Activated naive CD8-positive, alpha-beta T cell treated with anti-CD3 and anti-CD28 coated beads for 36 hours (primary cell): ENCODE results near the gene SLC38A9. TPM values are rescaled to one million over a fixed set of nuclear protein-coding genes. Genes with fewer than 3 reads are reported as not detected.

Experiments used
- DNase-seq: peaks from one replicate; pipeline ENCODE4 v3.0.0; 2021
- H3K27ac Mint-ChIP-seq: one replicate; pipeline ENCODE4 v1.8.0; 2022; ENCODE audit warnings: mild to moderate bottlenecking, moderate library complexity, mixed read lengths
- H3K27me3 Mint-ChIP-seq: one replicate; pipeline ENCODE4 v1.8.0; 2022; ENCODE audit warnings: mild to moderate bottlenecking, mixed read lengths
- H3K36me3 Mint-ChIP-seq: one replicate; pipeline ENCODE4 v1.8.0; 2021; ENCODE audit warnings: mild to moderate bottlenecking, mixed read lengths
- H3K4me1 Mint-ChIP-seq: one replicate; pipeline ENCODE4 v1.8.0; 2021; ENCODE audit warnings: mixed read lengths
- H3K4me3 Mint-ChIP-seq: one replicate; pipeline ENCODE4 v1.8.0; 2022; ENCODE audit warnings: mild to moderate bottlenecking, moderate library complexity, mixed read lengths
- H3K9me3 Mint-ChIP-seq: one replicate; pipeline ENCODE4 v1.8.0; 2022; ENCODE audit warnings: mixed read lengths
- total RNA-seq, 2 experiments: library from RNA; stranded (reverse); gene quantifications; one replicate each; pipeline ENCODE4 v1.2.3, GENCODE V29; 2021

Gene SLC38A9
- total RNA-seq, 2 experiments from 2014 or later: 14.4 to 15.6 TPM

GRCh38 chr5:55691265-55692105 is 20.6 kb downstream of the SLC38A9 start:
- no peaks in the 10 kb centered on the region for H3K36me3 Mint-ChIP-seq
- no peak for DNase-seq
- peaks cover 3% of the 10 kb centered on the region for H3K4me1 Mint-ChIP-seq
- no peaks in the 10 kb centered on the region for H3K9me3 Mint-ChIP-seq
- no peaks in the 10 kb centered on the region for H3K27me3 Mint-ChIP-seq
- H3K4me3 Mint-ChIP-seq: no peak overlapping the region
- H3K27ac Mint-ChIP-seq: no peak overlapping the region

GRCh38 chr5:55682071-55682470 is 30.1 kb downstream of the SLC38A9 start:
- Mint-ChIP-seq H3K27ac (no peak overlapping the region), H3K36me3 (no peaks in the 10 kb centered on the region), H3K27me3 (no peaks in the 10 kb centered on the region), H3K4me3 (no peak overlapping the region), H3K9me3 (no peaks in the 10 kb centered on the region), H3K4me1 (peaks cover 6% of the 10 kb centered on the region)
- no peak for DNase-seq

- peaks cover 6% of the 10 kb centered on the region for H3K4me1 Mint-ChIP-seq
- H3K4me3 Mint-ChIP-seq: no peak overlapping the region
- no peaks in the 10 kb centered on the region for H3K36me3 Mint-ChIP-seq
- no peak for DNase-seq
- H3K27ac Mint-ChIP-seq: no peak overlapping the region
- H3K27me3 Mint-ChIP-seq: no peaks in the 10 kb centered on the region
- H3K9me3 Mint-ChIP-seq: no peaks in the 10 kb centered on the region
These were observed 30.8 kb downstream of the SLC38A9 start for GRCh38 chr5:55681301-55681700.

DNA sequence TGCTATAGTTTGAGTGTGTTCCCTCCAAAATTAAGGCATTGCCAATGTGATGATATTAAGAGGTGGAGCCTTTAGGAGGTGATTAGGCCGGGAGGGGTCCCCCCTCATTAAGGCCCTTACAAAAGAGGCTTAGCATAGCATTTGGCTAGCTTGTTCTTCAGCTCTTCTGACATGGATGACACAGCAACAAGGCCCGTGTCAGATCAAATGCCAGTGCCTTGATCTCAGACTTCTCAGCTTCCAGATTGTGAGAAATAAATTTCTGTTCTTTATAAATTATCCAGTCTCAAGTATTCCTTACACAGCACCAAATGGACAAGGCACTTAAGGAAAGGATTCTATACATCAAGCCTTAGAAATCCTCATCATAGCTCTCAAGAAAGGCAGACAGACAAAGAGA is 31.8 kb downstream of the SLC38A9 start:
- Mint-ChIP-seq H3K27ac (no peak overlapping the region), H3K36me3 (no peaks in the 10 kb centered on the region), H3K9me3 (no peaks in the 10 kb centered on the region), H3K27me3 (no peaks in the 10 kb centered on the region), H3K4me3 (no peak overlapping the region), H3K4me1 (peaks cover 8% of the 10 kb centered on the region)
- no peak for DNase-seq

DNA sequence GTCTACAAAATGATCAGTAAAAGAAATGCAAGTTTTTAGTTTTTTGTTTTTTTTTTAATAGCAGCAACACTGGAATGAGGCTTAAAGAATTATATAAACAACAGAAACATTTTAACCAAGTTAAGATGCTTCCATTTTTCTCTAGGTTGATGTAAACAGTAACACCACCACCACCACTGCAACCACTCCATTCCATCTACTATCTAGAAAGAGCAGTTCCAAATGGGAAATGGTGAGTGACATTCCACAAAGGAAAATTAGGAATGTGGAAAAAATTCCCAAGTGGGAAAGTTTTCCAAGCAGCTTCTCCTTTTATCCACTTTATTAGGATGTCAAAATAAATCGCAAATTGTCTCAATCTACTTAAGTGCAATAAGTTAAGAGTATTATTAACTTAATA is 32.6 kb downstream of the SLC38A9 start:
- H3K27me3 Mint-ChIP-seq: no peaks in the 10 kb centered on the region
- no peaks in the 10 kb centered on the region for H3K36me3 Mint-ChIP-seq
- H3K9me3 Mint-ChIP-seq: no peaks in the 10 kb centered on the region
- H3K27ac Mint-ChIP-seq: no peak overlapping the region
- DNase-seq: no peak
- peaks cover 8% of the 10 kb centered on the region for H3K4me1 Mint-ChIP-seq
- H3K4me3 Mint-ChIP-seq: no peak overlapping the region

DNA sequence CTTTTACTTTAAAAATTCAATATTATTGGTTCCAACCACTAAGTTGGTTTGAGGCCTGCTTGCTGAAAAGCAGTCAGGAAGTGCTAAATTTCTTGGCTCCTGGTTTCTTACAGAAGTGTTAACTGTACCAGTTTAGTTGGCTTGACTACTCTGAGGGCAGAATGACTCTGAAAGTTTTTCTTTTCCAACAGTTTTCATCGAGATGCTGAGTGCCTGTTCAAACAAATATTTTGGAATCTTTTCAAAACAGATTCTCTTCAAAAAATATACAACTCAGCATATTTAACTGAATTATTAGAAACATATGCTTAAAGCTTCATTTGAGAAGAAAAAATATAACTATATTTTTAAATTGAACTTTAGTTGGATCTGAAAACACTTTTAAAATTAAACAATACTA is 37.0 kb downstream of the SLC38A9 start:
- Mint-ChIP-seq H3K4me1 (peaks cover 4% of the 10 kb centered on the region), H3K4me3 (no peak overlapping the region), H3K27me3 (no peaks in the 10 kb centered on the region), H3K36me3 (no peaks in the 10 kb centered on the region), H3K27ac (no peak overlapping the region), H3K9me3 (no peaks in the 10 kb centered on the region)
- no peak for DNase-seq

DNA sequence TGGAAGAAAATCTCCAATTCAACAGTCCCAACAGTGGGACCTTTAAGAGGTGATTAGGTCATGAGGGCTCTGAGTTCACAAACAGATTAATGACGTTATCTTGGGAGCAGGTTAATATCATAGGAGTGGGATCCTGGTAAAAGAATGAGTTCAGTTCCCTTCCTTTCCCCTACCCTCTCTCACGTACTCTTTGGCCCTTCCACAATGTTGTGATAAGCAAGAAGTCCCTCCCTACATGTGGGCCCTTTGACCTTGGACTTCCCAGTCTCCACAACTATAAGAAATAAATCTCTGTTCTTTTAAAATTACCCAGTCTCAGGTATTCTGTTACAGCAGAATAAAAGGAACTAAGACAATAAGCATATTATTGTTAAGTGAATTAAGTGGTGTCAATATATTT is 37.8 kb downstream of the SLC38A9 start:
- H3K36me3 Mint-ChIP-seq: no peaks in the 10 kb centered on the region

GRCh38 chr5:55672477-55672911 is 39.6 kb downstream of the SLC38A9 start:
- Mint-ChIP-seq H3K27ac (no peak overlapping the region), H3K9me3 (no peaks in the 10 kb centered on the region), H3K4me3 (no peak overlapping the region), H3K4me1 (peaks cover 4% of the 10 kb centered on the region), H3K27me3 (no peaks in the 10 kb centered on the region), H3K36me3 (peaks cover 2% of the 10 kb centered on the region)
- no peak for DNase-seq

More for the DNA sequence above, 37.8 kb downstream of the SLC38A9 start:
- H3K27ac Mint-ChIP-seq: no peak overlapping the region
- no peaks in the 10 kb centered on the region for H3K9me3 Mint-ChIP-seq
- H3K4me3 Mint-ChIP-seq: no peak overlapping the region
- H3K4me1 Mint-ChIP-seq: peaks cover 4% of the 10 kb centered on the region
- H3K27me3 Mint-ChIP-seq: no peaks in the 10 kb centered on the region
- DNase-seq: no peak

DNA sequence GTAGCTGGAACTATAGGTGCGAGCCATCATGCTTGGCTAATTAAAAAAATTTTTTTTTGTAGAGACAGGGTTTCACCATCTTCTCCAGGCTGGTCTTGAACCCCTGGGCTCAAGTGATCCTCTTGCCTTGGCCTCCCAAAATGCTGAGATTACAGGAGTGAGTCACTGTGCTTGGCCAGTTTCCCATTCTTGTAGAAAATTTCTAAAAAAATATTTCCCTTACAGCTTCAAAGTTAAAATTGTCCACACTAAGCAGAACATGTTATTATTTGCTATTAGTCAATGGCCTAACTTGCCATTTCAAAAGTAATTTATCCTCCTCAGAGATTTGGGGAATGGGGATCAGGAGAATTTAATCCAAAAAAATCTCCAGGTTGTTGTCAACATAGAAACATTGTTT is 40.1 kb downstream of the SLC38A9 start:
- Mint-ChIP-seq H3K27ac (no peak overlapping the region), H3K4me1 (peaks cover 4% of the 10 kb centered on the region), H3K27me3 (no peaks in the 10 kb centered on the region), H3K9me3 (no peaks in the 10 kb centered on the region), H3K4me3 (no peak overlapping the region), H3K36me3 (peaks cover 2% of the 10 kb centered on the region)
- DNase-seq: no peak

- Mint-ChIP-seq H3K9me3 (no peaks in the 10 kb centered on the region), H3K4me3 (no peak overlapping the region), H3K27ac (no peak overlapping the region), H3K4me1 (no peaks in the 10 kb centered on the region), H3K27me3 (no peaks in the 10 kb centered on the region), H3K36me3 (peaks cover 6% of the 10 kb centered on the region)
- no peak for DNase-seq
These were observed 43.8 kb downstream of the SLC38A9 start for GRCh38 chr5:55668356-55668755.

DNA sequence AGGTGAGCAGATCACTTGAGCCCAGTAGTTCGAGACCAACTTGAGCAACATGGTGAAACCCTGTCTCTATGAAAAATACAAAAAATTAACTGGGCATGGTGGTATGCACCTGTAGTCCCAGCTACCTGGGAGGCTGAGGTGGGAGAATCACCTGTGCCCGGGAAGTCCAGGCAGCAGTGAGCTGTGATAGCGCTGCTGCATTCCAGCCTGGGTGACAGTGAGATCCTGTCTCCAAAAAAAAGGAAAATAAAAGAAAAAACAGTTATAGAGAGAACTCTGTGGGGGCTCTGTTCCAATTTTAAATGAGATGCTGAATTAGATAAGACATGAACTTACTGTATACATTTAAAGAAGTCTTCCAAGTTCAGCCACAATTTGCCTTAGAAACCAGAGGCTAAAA is 44.2 kb downstream of the SLC38A9 start:
- no peak overlapping the region for H3K27ac Mint-ChIP-seq
- no peak overlapping the region for H3K4me3 Mint-ChIP-seq
- H3K9me3 Mint-ChIP-seq: no peaks in the 10 kb centered on the region

GRCh38 chr5:55665065-55665464 is 47.1 kb downstream of the SLC38A9 start:
- H3K4me3 Mint-ChIP-seq: no peak overlapping the region
- H3K27ac Mint-ChIP-seq: no peak overlapping the region
- no peaks in the 10 kb centered on the region for H3K27me3 Mint-ChIP-seq
- peaks cover 5% of the 10 kb centered on the region for H3K4me1 Mint-ChIP-seq
- H3K9me3 Mint-ChIP-seq: no peaks in the 10 kb centered on the region
- DNase-seq: no peak
- H3K36me3 Mint-ChIP-seq: peaks cover 11% of the 10 kb centered on the region

More for the DNA sequence above, 44.2 kb downstream of the SLC38A9 start:
- Mint-ChIP-seq H3K36me3 (peaks cover 6% of the 10 kb centered on the region), H3K27me3 (no peaks in the 10 kb centered on the region), H3K4me1 (no peaks in the 10 kb centered on the region)
- DNase-seq: no peak

DNA sequence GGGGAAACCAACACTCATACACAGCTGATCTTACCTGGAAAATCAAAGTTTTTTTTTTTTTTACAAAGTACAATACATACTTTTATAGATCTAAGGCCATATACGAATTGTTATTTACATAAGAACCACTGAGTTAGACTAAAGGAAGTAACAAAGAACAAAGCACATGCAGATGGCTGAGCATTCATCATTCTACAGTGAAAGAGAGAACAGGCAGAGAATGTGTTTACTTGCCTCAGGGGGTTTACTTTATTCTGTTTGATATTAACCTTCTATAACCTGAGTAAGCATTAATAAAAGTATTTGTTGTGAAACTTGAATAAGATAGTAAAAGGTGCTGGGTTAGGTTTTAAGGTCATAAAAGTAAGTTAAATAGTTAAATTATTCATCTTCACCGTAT is 54.7 kb downstream of the SLC38A9 start:
- Mint-ChIP-seq H3K27me3 (no peaks in the 10 kb centered on the region), H3K36me3 (peaks cover 11% of the 10 kb centered on the region), H3K27ac (no peak overlapping the region), H3K9me3 (no peaks in the 10 kb centered on the region), H3K4me3 (no peak overlapping the region), H3K4me1 (peaks cover 5% of the 10 kb centered on the region)
- DNase-seq: no peak

DNA sequence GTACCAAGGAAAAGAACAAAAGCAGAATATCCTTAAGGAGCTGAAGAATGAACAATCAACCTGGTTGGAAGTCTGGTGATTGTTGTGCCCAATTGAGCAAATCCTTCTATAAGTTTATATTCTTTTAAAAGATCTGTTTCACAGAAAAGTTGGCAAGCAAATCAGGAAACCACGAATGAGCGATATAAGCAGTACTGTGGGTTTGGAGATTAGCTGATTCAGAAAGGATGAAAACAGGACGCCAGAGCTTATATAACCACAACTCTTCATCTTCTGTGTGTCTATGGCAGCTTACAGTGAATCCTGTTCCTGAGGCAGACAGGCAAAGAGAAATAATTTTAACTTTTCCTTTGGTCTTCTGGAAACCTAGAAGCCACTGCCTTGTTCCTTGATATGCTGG is 61.7 kb downstream of the SLC38A9 start:
- no peak overlapping the region for H3K4me3 Mint-ChIP-seq
- H3K27me3 Mint-ChIP-seq: no peaks in the 10 kb centered on the region
- H3K4me1 Mint-ChIP-seq: peaks cover 16% of the 10 kb centered on the region
- H3K27ac Mint-ChIP-seq: no peak overlapping the region
- H3K9me3 Mint-ChIP-seq: no peaks in the 10 kb centered on the region
- peaks cover 12% of the 10 kb centered on the region for H3K36me3 Mint-ChIP-seq
- DNase-seq: no peak

DNA sequence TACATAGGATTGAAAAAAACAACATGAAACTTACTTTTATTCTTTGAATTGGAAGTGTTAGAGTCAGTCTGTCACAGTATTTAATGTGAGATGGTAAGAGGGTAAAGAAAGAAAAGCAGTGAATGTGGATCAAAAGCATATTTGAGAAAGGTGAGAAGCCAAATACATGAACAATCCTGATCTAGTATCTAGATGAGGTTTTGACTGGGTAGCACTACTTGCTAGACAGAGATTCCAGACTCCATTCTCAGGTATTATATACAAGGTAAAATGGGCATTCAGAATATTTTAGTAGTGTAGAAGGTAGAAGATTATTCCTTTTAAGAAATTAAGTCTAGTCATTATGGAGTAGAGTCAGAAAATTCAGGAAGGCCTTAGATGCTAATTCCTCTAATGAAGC is 62.2 kb downstream of the SLC38A9 start:
- Mint-ChIP-seq H3K9me3 (no peaks in the 10 kb centered on the region), H3K4me1 (peaks cover 16% of the 10 kb centered on the region), H3K27ac (no peak overlapping the region), H3K4me3 (no peak overlapping the region), H3K36me3 (peaks cover 13% of the 10 kb centered on the region), H3K27me3 (no peaks in the 10 kb centered on the region)
- no peak for DNase-seq

DNA sequence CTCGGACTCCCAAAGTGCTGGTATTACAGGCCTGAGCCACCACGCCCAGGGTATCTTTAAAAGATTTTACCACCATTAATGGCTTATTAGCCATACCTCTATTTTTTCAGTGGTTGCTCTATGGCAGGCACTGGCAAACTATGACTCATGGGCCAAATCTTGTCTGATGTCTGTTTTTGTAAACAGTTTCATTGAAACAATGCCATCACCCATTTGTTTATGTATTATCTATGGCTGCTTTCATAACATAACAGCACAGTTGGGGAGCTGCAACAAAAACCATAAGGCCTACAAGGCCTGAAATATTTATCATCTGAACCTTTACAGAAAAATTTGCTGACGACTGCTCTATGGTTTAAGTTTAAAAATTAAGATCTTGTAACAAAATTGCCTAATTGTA is 66.8 kb downstream of the SLC38A9 start:
- Mint-ChIP-seq H3K36me3 (peaks cover 5% of the 10 kb centered on the region), H3K4me1 (peaks cover 6% of the 10 kb centered on the region), H3K4me3 (no peak overlapping the region), H3K9me3 (no peaks in the 10 kb centered on the region), H3K27ac (no peak overlapping the region), H3K27me3 (no peaks in the 10 kb centered on the region)
- no peak for DNase-seq
